Fibroblast of skin of back (primary cell): ENCODE results near the gene EIF3M.
"Not testable (repeated sequence)": the region's sequence is repeated elsewhere in the genome, so short reads cannot be mapped to it uniquely, and the experiment has no call there.

Source experiments
- DNase-seq: peaks from one replicate; pipeline ENCODE4 v3.0.0-alpha.2; 2013

EIF3M gene

GRCh38 chr11:32597921-32598320, 14.3 kb downstream of the EIF3M start:
- no peak for DNase-seq

DNA sequence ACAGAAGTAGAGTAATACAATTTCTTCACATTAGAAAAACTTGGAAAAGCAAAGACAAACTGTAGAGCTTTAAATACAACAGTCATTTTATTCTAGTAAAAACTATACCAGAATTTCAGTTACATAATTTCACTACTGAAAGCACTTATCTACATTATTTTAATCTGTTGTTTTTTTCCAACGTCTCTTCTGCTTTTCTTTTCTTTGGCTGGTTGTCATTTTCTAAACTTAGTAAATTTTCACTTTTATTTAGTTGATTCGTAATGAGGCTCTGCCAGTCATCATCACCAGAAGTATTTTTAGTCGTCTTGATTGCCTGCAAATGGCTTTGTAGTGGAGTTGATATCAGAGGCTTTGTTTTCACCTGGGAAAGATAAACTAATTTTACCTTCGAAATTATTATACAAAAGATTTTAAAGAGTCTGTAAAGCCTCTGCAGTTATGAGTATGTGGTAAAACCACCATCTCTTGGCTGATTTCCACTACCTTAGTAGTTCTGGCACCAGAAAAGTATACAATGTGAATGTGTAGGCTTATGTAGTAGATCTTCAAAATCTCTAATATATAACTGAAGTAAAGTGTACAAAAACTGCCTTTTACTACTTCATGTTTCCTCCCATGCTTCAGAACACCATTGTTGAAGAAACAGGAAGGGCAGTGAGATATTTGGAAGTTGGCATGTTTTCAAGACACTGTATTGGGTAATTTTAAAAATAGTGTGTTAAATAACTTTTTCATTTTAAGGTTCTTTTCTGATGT, 19.2 kb downstream of the EIF3M start:
- no peak for DNase-seq

DNA sequence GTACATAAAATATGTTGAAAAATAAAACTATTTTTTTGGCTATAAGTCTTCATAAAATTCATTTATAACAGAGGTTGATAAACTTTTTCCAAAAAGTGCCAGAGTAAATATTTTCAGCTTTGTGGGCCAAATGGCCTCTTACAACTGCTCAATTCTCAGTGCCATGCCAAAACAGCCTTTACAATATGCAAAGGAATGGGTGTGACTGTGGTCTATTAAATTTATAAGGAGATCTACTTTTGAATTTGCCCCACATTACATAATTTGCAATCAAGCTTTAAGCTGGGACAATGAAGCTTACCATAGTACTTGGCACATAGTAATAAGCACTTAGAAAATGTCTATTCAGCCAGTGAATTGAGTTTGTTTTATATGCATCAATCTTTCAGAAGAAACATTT, 22.6 kb downstream of the EIF3M start:
- DNase-seq: no peak

- DNase-seq: not testable (repeated sequence)
These were observed 25.2 kb downstream of the EIF3M start for GRCh38 chr11:32608826-32609225.

DNA sequence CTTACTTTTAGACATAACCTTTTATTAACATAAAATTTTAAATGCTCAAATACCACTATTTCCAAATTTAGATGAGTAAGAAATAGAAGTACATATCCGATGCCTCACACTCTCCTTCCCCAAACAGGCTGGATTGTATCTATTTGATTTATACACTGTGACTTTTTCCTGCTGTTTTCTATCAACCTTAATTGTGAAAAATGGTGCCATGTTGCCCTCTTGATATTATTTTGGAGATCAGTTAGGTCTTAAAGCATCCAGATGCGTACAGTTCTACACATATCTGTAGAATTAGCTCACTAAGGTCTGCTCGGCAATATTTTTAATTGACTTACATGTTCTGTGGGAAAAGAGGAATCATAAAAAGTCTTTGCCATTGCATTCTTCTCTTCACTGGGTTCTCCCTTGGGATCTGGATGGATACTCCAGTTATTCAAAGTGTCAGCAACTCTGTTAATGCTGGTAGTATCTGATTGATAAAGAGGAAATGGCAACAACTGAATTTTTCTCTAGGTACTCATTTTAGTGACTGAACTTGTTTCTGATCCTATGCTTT, 27.2 kb downstream of the EIF3M start:
- DNase-seq: peak; percentile 40

DNA sequence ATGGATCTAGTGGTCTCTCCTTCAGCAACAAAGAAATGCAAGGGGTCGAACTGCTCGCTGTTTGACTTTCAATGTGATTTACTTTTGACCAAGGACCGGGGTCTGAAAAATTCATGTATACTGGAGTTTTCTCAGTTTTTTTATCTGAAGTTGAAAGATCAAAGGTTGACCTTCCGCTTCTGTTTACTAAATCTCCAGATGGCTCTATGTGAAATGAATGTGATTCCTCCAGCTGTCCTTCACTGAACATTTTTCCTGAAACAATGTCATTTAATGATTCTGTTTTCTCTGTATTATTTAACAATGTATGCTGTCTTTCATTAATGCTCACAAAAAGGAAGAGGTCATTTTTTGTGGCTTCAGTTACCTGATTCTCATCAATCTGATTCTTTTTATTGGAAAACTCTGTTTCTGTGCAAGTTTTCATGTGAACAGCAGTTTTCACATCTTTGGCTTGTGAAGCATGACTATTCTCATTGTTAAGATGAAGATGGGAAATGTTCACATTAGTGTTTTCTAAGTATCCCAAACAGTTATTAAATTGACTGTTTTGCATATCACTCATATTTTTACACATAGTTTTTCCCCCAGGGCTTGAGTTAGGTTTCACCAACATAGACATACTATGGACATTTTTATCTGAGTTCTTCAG, 30.0 kb downstream of the EIF3M start:
- DNase-seq: no peak

DNA sequence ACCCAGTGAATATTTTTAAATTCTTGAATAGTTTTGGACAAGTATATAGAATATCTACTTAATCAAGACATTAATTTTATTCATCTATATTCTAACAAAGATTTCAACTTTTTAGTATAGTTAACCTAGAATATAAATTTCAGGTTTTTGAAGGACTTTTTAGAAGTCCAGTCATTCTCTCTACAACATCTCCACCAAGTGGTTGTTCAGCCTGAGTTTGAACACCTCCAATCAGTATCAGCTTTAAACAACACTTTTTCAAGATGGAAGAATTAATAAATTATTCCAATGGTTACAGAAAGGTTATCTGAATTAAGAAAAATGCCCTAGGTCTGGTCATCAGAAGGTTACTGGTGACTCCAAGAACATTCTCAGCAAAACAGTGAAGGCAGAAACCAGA, 31.8 kb downstream of the EIF3M start:
- no peak for DNase-seq

DNA sequence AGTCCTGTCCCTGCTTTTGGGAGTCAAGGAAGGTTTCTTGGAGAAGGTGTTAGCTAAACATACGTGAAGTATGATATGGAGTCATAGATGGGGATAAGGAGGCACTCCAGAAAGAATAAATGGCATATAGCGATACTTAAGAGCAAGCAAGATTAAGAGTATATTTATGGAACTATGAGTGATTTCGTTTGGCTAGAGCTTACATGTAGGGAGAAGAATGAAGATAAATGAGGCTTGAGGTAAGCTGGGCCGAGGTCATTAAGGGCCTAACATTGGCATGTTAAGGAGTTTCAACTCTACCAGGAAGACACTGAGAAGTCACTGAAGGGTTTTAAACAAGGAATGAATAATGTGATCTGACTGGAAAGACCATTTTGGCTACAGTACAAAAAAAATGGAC, 33.3 kb downstream of the EIF3M start:
- DNase-seq: no peak

- no peak for DNase-seq
These were observed 47.2 kb downstream of the EIF3M start for GRCh38 chr11:32630844-32631243.

GRCh38 chr11:32635819-32636218, 52.2 kb downstream of the EIF3M start:
- DNase-seq: no peak

DNA sequence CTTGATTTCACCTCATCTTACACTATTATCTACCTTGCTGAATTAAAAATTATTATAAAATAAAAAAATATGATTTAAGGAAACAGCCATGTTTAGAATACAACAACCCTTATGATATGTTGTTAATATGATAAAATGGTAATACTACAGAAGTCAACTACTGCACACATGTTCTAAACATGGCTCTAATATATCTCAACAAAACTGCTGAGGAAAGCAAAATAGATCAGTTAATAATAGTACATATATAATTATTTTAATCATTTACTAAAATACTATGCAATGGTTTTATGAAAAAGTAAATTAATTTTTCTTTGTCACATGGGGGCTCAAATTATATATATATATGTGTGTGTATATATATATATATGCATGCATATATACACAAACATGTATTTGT, 57.7 kb downstream of the EIF3M start:
- DNase-seq: no peak

GRCh38 chr11:32643526-32643925, 59.9 kb downstream of the EIF3M start:
- peak; percentile 42 for DNase-seq
